Ovary (tissue), 3 donors: ENCODE measurements around the gene NMT1.

ENCODE experiments used
- CTCF ChIP-seq, 3 donors: fragments of 450-650 bp in 2 of 3; fragments of 200-600 bp in 1 of 3; IDR thresholded peaks; one replicate each; pipeline versions ENCODE4 v1.5.1 to v1.8.0; 2016 to 2022; ENCODE audit warnings: antibody characterized with exemption in 3 of 3, mild to moderate bottlenecking in 1 of 3
- EP300 ChIP-seq: sonication (generic); formaldehyde crosslinking; IDR thresholded peaks from one replicate; pipeline ENCODE4 v1.6.1; 2017; ENCODE audit warnings: antibody characterized with exemption
- POLR2A ChIP-seq: fragments of 450-650 bp; IDR thresholded peaks from one replicate; pipeline ENCODE4 v1.6.1; 2017; ENCODE audit warnings: antibody characterized with exemption, mild to moderate bottlenecking, moderate library complexity
- donor health status: DM: no; HTN: no; CAD: no.

- TF ChIP-seq EP300 (no peak), CTCF (IDR thresholded peaks at IDR 0.05) (peak in 1 of 3 donors; percentile 8), POLR2A (peak; percentile 49)
Observed at GRCh38 chr17:45143767-45144198, 82.7 kb downstream of the NMT1 start.
